KBM-7 (cell line): ENCODE results near the gene FOLR1.

ENCODE experiments used
- DNase-seq: peaks from one replicate; pipeline ENCODE4 v3.0.0-alpha.2; 2015
- in situ Hi-C: fragments of 300-500 bp; cut with MboI; formaldehyde crosslinking; loops from 2 replicates; pipeline ENCODE4 v1.14.3; 2020; ENCODE audit warnings: low sequenced_read_pairs, low pct_unique_long_range_greater_than_20kb, mixed read lengths

Gene FOLR1

GRCh38 chr11:72232260-72233055, 40.5 kb downstream of the FOLR1 start:
- no peak for DNase-seq
- in situ Hi-C loops: no loop called here

- in situ Hi-C loops: no loop called here
- no peak for DNase-seq
These were observed 41.3 kb downstream of the FOLR1 start for GRCh38 chr11:72233056-72233772.

- no peak for DNase-seq
- in situ Hi-C loops: no loop called here
These were observed 42.0 kb downstream of the FOLR1 start for GRCh38 chr11:72233773-72234513.

- DNase-seq: no peak
- in situ Hi-C loops: no loop called here
These were observed 42.5 kb downstream of the FOLR1 start for GRCh38 chr11:72234514-72234830.

GRCh38 chr11:72234920-72235319, 43.0 kb downstream of the FOLR1 start:
- in situ Hi-C loops: no loop called here
- no peak for DNase-seq

- in situ Hi-C loops: no loop called here
These were observed 43.6 kb downstream of the FOLR1 start for GRCh38 chr11:72235351-72236057.

GRCh38 chr11:72236083-72236697, 44.2 kb downstream of the FOLR1 start:
- no peak for DNase-seq
- in situ Hi-C loops: no loop called here

More at GRCh38 chr11:72235351-72236057, 43.6 kb downstream of the FOLR1 start:
- DNase-seq: no peak

GRCh38 chr11:72236774-72237111, 44.8 kb downstream of the FOLR1 start:
- DNase-seq: no peak
- in situ Hi-C loops: no loop called here

- DNase-seq: no peak
- in situ Hi-C loops: no loop called here
These were observed 45.4 kb downstream of the FOLR1 start for GRCh38 chr11:72237112-72237931.

GRCh38 chr11:72238040-72238450, 46.1 kb downstream of the FOLR1 start:
- DNase-seq: peak; percentile 85
- in situ Hi-C loops: no loop called here

GRCh38 chr11:72238492-72239312, 46.8 kb downstream of the FOLR1 start:
- in situ Hi-C loops: no loop called here

GRCh38 chr11:72239313-72239848, 47.4 kb downstream of the FOLR1 start:
- in situ Hi-C loops: no loop called here
- no peak for DNase-seq

More at GRCh38 chr11:72238492-72239312, 46.8 kb downstream of the FOLR1 start:
- no peak for DNase-seq

GRCh38 chr11:72239849-72240460, 48.0 kb downstream of the FOLR1 start:
- no peak for DNase-seq
- in situ Hi-C loops: no loop called here

GRCh38 chr11:72240461-72241290, 48.7 kb downstream of the FOLR1 start:
- no peak for DNase-seq
- in situ Hi-C loops: no loop called here

- DNase-seq: no peak
- in situ Hi-C loops: no loop called here
These were observed 49.4 kb downstream of the FOLR1 start for GRCh38 chr11:72241291-72241781.

GRCh38 chr11:72242141-72242540, 50.2 kb downstream of the FOLR1 start:
- in situ Hi-C loops: no loop called here
- no peak for DNase-seq
